Spleen (tissue), 11 donors: ENCODE results near the gene REEP3. TPM values are rescaled to one million over a fixed set of nuclear protein-coding genes. Genes with fewer than 3 reads are reported as not detected.
"Not testable (repeated sequence)": the region's sequence is repeated elsewhere in the genome, so short reads cannot be mapped to it uniquely, and the experiment has no call there.

Source experiments
- DNase-seq: peaks from one replicate; pipeline ENCODE4 v3.0.0-alpha.2; 2020
- H3K27ac ChIP-seq, 8 donors: fragments of 200-600 bp; sonication (generic) in 7 of 8; 1 replicate in 4 of 8; 2 replicates in 4 of 8; pipeline versions ENCODE4 v1.5.0 to v1.8.0; 2016 to 2021; ENCODE audit warnings: inconsistent platforms in 4 of 8, mild to moderate bottlenecking in 4 of 8, moderate library complexity in 1 of 8
- H3K27me3 ChIP-seq, 7 donors: fragments of 200-600 bp; sonication (generic) in 6 of 7; replicated peaks in 1 of 7; 1 replicate in 4 of 7; 2 replicates in 3 of 7; pipeline versions ENCODE4 v1.5.0 to v1.8.0; 2016 to 2021; ENCODE audit warnings: inconsistent platforms in 3 of 7, mild to moderate bottlenecking in 1 of 7
- H3K36me3 ChIP-seq, 6 donors: fragments of 200-600 bp; sonication (generic) in 5 of 6; 1 replicate in 4 of 6; 2 replicates in 2 of 6; pipeline versions ENCODE4 v1.5.0 to v1.8.0; 2016 to 2021; ENCODE audit warnings: inconsistent platforms in 2 of 6
- H3K4me1 ChIP-seq, 6 donors: fragments of 200-600 bp; sonication (generic) in 5 of 6; 1 replicate in 3 of 6; 2 replicates in 3 of 6; pipeline versions ENCODE4 v1.5.0 to v1.8.0; 2016 to 2021; ENCODE audit warnings: inconsistent platforms in 3 of 6
- H3K4me3 ChIP-seq, 8 donors: fragments of 200-600 bp; sonication (generic) in 7 of 8; 1 replicate in 4 of 8; 2 replicates in 4 of 8; pipeline versions ENCODE4 v1.5.0 to v1.8.0; 2016 to 2021; ENCODE audit warnings: inconsistent platforms in 4 of 8, mild to moderate bottlenecking in 4 of 8, moderate library complexity in 2 of 8
- H3K9me3 ChIP-seq, 8 donors: fragments of 200-600 bp; sonication (generic) in 7 of 8; 1 replicate in 4 of 8; 2 replicates in 4 of 8; pipeline versions ENCODE4 v1.5.0 to v1.8.0; 2016 to 2021; ENCODE audit warnings: inconsistent platforms in 4 of 8
- CTCF ChIP-seq, 11 experiments: fragments of 200-600 bp in 7 of 11; fragments of 450-650 bp in 4 of 11; sonication (generic) in 4 of 11; IDR thresholded peaks in 8 of 11; conservative IDR thresholded peaks in 3 of 11; 1 replicate in 7 of 11; 2 replicates in 4 of 11; pipeline versions ENCODE4 v1.4.0 to v1.8.0; 2016 to 2021; ENCODE audit warnings: antibody characterized with exemption in 11 of 11, inconsistent platforms in 4 of 11, mild to moderate bottlenecking in 1 of 11
- POLR2A ChIP-seq, 3 donors: fragments of 450-650 bp; IDR thresholded peaks; one replicate each; pipeline ENCODE4 v1.5.1; 2017; ENCODE audit warnings: antibody characterized with exemption in 3 of 3, mild to moderate bottlenecking in 1 of 3
- POLR2AphosphoS5 ChIP-seq, 3 donors: sonication (generic); formaldehyde crosslinking; IDR thresholded peaks; one replicate each; pipeline ENCODE4 v1.5.1; 2017; ENCODE audit warnings: antibody characterized with exemption in 3 of 3
- WGBS, 5 donors: extraction: QIAGEN DNeasy Blood & Tissue Kit in 3 of 5; methylation state at CpG; one replicate each; pipeline versions ENCODE4 v1.1.5 to v1.1.7; 2013 to 2018; 5-methylcytosine and 5-hydroxymethylcytosine counted together
- intact Hi-C: fragments of 100-400 bp; cut with DNase I; formaldehyde crosslinking; loops from one replicate; pipeline ENCODE4 v1.15.0; 2023; ENCODE audit warnings: low total_unique reads
- polyA plus RNA-seq, 3 donors: library from polyadenylated mRNA; stranded (reverse); fragments of 200-250 nt; gene quantifications; one replicate each; pipeline ENCODE4 v1.2.1, GENCODE V29; 2013
- total RNA-seq, 7 donors: library from RNA; depleted of rRNA in 3 of 7; stranded (reverse); fragments of >200 nt in 3 of 7; fragmentation: NEBNext Ultra II Directional in 4 of 7; extraction: Animal tissue kit (Norgen Biotek cat#: 25700) in 4 of 7; gene quantifications; one replicate each; pipeline versions ENCODE4 v1.1.0 to v1.2.1, GENCODE V29; 2016 to 2021
- donor health status: healthy with polysubstance abuse.
- donor health status: DM: no; HTN: no; CAD: no; lungs with moderate emphysema.
- donor health status: DM: no; HTN: no; CAD: no.
- donor health status: Bipolar disorder and iron deficiency.
- donor health status: healthy.
- donor health status: DM: no; HTN: no; CAD: no.
- donor health status: DM: yes; HTN: yes; CAD: no.

The REEP3 gene
- total and polyA plus RNA-seq, 10 donors, result 4.0 to 46.5 (median 22.1) TPM

GRCh38 chr10:63489838-63490237, 31.4 kb upstream of the REEP3 start:
- Histone ChIP-seq H3K4me3 (no peak overlapping the region), H3K27ac (no peak overlapping the region), H3K36me3 (no peaks in the 10 kb centered on the region), H3K27me3 (no peaks in the 10 kb centered on the region), H3K4me1 (peaks cover 0 to 38% (median 14%) of the 10 kb centered on the region in 6 donors), H3K9me3 (no peaks in the 10 kb centered on the region)
- DNase-seq, result no peak
- TF ChIP-seq CTCF (IDR thresholded peaks at IDR 0.05 in 8 of 11, conservative IDR thresholded peaks at IDR 0.05 in 3 of 11) (no peak), POLR2A (IDR thresholded peaks at IDR 0.05) (no peak), POLR2AphosphoS5 (IDR thresholded peaks at IDR 0.05) (no peak)
- intact Hi-C loops, result no loop called here
- 93 to 100% (median 96%) methylated on average over 3 of the region's 3 CpGs for WGBS, 5 donors

DNA sequence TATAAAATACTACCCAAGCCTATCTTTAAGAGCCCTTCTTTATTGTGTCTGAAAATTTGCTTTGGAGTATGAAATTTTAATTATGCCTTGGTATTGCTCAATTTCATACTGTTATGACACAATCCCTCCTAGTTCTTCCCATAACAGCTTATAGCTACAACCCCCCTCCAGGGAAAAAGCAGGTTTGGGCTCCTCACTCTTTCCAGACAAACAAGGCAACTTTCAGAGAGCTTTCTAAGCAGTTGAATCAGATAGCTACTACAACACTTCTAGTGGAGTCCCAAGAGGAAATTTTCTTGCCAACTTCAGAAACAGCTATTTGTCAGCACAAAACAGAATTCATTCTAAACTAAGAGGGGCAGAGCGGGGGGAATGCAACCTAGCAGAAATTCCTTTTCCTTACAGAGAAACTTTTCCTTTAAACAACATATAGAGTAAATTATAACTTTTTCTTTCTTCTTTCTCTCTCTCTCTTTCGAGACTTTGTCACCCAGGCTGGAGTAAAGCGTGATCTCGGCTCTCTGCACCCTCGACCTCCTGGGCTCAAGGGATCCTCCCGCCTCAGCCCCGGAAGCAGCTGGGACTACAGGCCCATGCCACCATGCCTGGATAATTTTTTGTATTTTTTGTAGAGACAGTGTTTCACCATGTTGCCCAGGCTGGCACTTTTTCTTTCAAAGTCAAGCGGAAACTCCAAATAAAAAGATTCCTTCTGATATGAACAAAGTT, 29.4 kb upstream of the REEP3 start:
- WGBS, 5 donors, result 83 to 94% (median 89%) methylated on average over 8 of the region's 8 CpGs

DNA sequence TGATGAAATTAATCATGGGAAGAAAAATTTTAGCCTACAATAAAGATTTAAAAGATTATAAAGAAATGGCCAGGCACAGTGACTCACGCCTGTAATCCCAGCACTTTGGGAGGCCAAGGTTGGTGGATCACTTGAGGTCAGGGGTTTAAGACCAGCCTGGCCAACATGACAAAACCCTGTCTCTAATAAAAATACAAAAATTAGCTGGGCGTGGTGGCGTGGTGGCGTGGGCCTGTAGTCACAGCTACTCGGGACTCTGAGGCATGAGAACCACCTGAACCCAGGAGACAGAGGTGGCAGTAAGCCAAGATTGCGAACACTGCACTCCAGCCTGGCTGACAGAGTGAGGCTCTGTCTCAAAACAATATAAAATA, 28.9 kb upstream of the REEP3 start:
- WGBS, 5 donors, result 79 to 87% (median 79%) methylated on average over 6 of the region's 6 CpGs
- peak overlapping the region in 1 of 8 donors; percentile 44 for H3K27ac ChIP-seq
- intact Hi-C loops, H3K27me3 ChIP-seq, H3K9me3 ChIP-seq, H3K36me3 ChIP-seq, H3K4me3 ChIP-seq, DNase-seq: not testable (repeated sequence)
- peaks cover 0 to 32% (median 11%) of the 10 kb centered on the region in 6 donors for H3K4me1 ChIP-seq

More for the DNA sequence above, 29.4 kb upstream of the REEP3 start:
- TF ChIP-seq CTCF (IDR thresholded peaks at IDR 0.05 in 8 of 11, conservative IDR thresholded peaks at IDR 0.05 in 3 of 11), result no peak
- Histone ChIP-seq H3K27me3 (no peaks in the 10 kb centered on the region), H3K27ac (peak overlapping the region in 1 of 8 donors; percentile 44), H3K4me3 (no peak overlapping the region), H3K4me1 (peaks cover 0 to 34% (median 13%) of the 10 kb centered on the region in 6 donors), H3K9me3 (no peaks in the 10 kb centered on the region), H3K36me3 (no peaks in the 10 kb centered on the region)
- intact Hi-C loops, result no loop called here
- no peak for DNase-seq

GRCh38 chr10:63493004-63493403, 28.2 kb upstream of the REEP3 start:
- no peak overlapping the region for H3K27ac ChIP-seq
- H3K36me3 ChIP-seq, result no peaks in the 10 kb centered on the region
- no peak for DNase-seq
- H3K4me3 ChIP-seq, result no peak overlapping the region
- peaks cover 0 to 35% (median 11%) of the 10 kb centered on the region in 6 donors for H3K4me1 ChIP-seq
- TF ChIP-seq CTCF (IDR thresholded peaks at IDR 0.05 in 8 of 11, conservative IDR thresholded peaks at IDR 0.05 in 3 of 11) (no peak), POLR2AphosphoS5 (IDR thresholded peaks at IDR 0.05) (no peak)
- H3K9me3 ChIP-seq, result no peaks in the 10 kb centered on the region
- no peaks in the 10 kb centered on the region for H3K27me3 ChIP-seq
- WGBS, 5 donors, result 95 to 99% (median 98%) methylated on average over 4 of the region's 4 CpGs
- intact Hi-C loops, result no loop called here
